HCT116 (cell line): ENCODE results near the gene C6orf47.

Experiments used
- CBX3 ChIP-seq: IDR thresholded peaks from 2 replicates; pipeline ENCODE4 v1.6.1; 2012; ENCODE audit warnings: low read depth
- CEBPB ChIP-seq: IDR thresholded peaks from 2 replicates; pipeline ENCODE4 v1.6.1; 2012; ENCODE audit warnings: low read depth
- CTCF ChIP-seq, 3 experiments: fragments of 200-600 bp in 1 of 3; sonication (generic) in 1 of 3; IDR thresholded peaks in 2 of 3; conservative IDR thresholded peaks in 1 of 3; 2 replicates each; pipeline ENCODE4 v1.5.1; 2012 to 2017; ENCODE audit warnings: low read depth in 2 of 3, low read length in 2 of 3, antibody characterized with exemption in 1 of 3, borderline replicate concordance in 1 of 3, control low read depth in 1 of 3, mild to moderate bottlenecking in 1 of 3, mixed read lengths in 1 of 3, mixed run types in 1 of 3, moderate library complexity in 1 of 3; ENCODE audit not compliant: insufficient read depth in 1 of 3
- EZH2 ChIP-seq: fragments of 200-600 bp; sonication (generic); IDR thresholded peaks from 2 replicates; pipeline ENCODE4 v1.6.1; 2017; ENCODE audit warnings: antibody characterized with exemption, mixed run types
- JUND ChIP-seq: IDR thresholded peaks from 2 replicates; pipeline ENCODE4 v1.6.1; 2012
- POLR2A ChIP-seq: IDR thresholded peaks from 2 replicates; pipeline ENCODE4 v1.7.0; 2011; ENCODE audit warnings: borderline replicate concordance; ENCODE audit not compliant: insufficient read depth, insufficient read length; ENCODE audit errors: extremely low read depth
- POLR2AphosphoS5 ChIP-seq: IDR thresholded peaks from 2 replicates; pipeline ENCODE4 v1.6.1; 2011; ENCODE audit warnings: mild to moderate bottlenecking, low read depth, low read length, moderate library complexity
- REST ChIP-seq: IDR thresholded peaks from 2 replicates; pipeline ENCODE4 v1.6.1; 2012; ENCODE audit warnings: low read depth
- TCF7L2 ChIP-seq: IDR thresholded peaks from 2 replicates; pipeline ENCODE4 v1.7.0; 2011; ENCODE audit warnings: borderline replicate concordance, inconsistent platforms; ENCODE audit not compliant: insufficient read depth, insufficient read length; ENCODE audit errors: extremely low read depth
- ZNF274 ChIP-seq: fragments of 200-500 bp; sonication (Bioruptor generic); IDR thresholded peaks from 2 replicates; pipeline ENCODE4 v1.6.1; 2014; ENCODE audit warnings: mild to moderate bottlenecking, low read depth, low read length, inconsistent platforms

- TF ChIP-seq ZNF274: no peak
- TF ChIP-seq JUND: no peak
- TF ChIP-seq REST: no peak
- no peak for TF ChIP-seq POLR2AphosphoS5
- no peak for TF ChIP-seq CTCF (IDR thresholded peaks at IDR 0.05 in 2 of 3, conservative IDR thresholded peaks at IDR 0.05 in 1 of 3; ENCODE audit: borderline replicate concordance in 1 of 3, insufficient read depth in 1 of 3, low read depth in 2 of 3, low read length in 2 of 3)
- no peak for TF ChIP-seq EZH2
- TF ChIP-seq CEBPB: no peak
- TF ChIP-seq POLR2A: no peak
- TF ChIP-seq TCF7L2: no peak
- no peak for TF ChIP-seq CBX3
Observed at GRCh38 chr6:31622684-31623091, 37.9 kb downstream of the C6orf47 start.
